ENCODE results near the gene UBE2O. TPM values are rescaled to one million over a fixed set of nuclear protein-coding genes. Genes with fewer than 3 reads are reported as not detected.

UBE2O gene
- total and polyA plus RNA-seq, 2 experiments from 2014 or later, result 28.5 to 62.6 TPM

GRCh38 chr17:76444518-76445311 is 8.2 kb downstream of the UBE2O start:
- Histone ChIP-seq H3K36me3 (no peaks in the 10 kb centered on the region), H3K4me3 (no peak overlapping the region)
- DNase-seq (ENCODE audit: low read depth in 1 of 2, low spot score in 1 of 2), result no peak

GRCh38 chr17:76442341-76443338 is 10.3 kb downstream of the UBE2O start:
- Histone ChIP-seq H3K36me3 (no peaks in the 10 kb centered on the region), H3K9me3 (ENCODE audit: low read depth) (no peaks in the 10 kb centered on the region), H3K4me1 (ENCODE audit: low read depth) (peaks cover 46% of the 10 kb centered on the region), H3K4me3 (no peak overlapping the region), H3K27me3 (no peaks in the 10 kb centered on the region), H3K27ac (no peak overlapping the region)
- TF ChIP-seq CTCF (IDR thresholded peaks at IDR 0.05; ENCODE audit: low read depth, low read length), result no peak
- peak in 1 of 2 donors; percentile 55 for DNase-seq (ENCODE audit: low read depth in 1 of 2, low spot score in 1 of 2)

More at GRCh38 chr17:76444518-76445311, 8.2 kb downstream of the UBE2O start:
- TF ChIP-seq CTCF (IDR thresholded peaks at IDR 0.05; ENCODE audit: low read depth, low read length), result no peak
- no peaks in the 10 kb centered on the region for H3K27me3 ChIP-seq
- no peaks in the 10 kb centered on the region for H3K9me3 ChIP-seq (ENCODE audit: low read depth)
- no peak overlapping the region for H3K27ac ChIP-seq
- H3K4me1 ChIP-seq (ENCODE audit: low read depth), result peaks cover 63% of the 10 kb centered on the region

- H3K27me3 ChIP-seq, result no peaks in the 10 kb centered on the region
- H3K36me3 ChIP-seq, result no peaks in the 10 kb centered on the region
- no peaks in the 10 kb centered on the region for H3K9me3 ChIP-seq (ENCODE audit: low read depth)
- no peak overlapping the region for H3K4me3 ChIP-seq
- TF ChIP-seq CTCF (IDR thresholded peaks at IDR 0.05; ENCODE audit: low read depth, low read length), result no peak
- H3K27ac ChIP-seq, result no peak overlapping the region
- peak in 1 of 2 donors; percentile 49 for DNase-seq (ENCODE audit: low read depth in 1 of 2, low spot score in 1 of 2)
- peaks cover 38% of the 10 kb centered on the region for H3K4me1 ChIP-seq (ENCODE audit: low read depth)
Observed at GRCh38 chr17:76441686-76442340, 11.1 kb downstream of the UBE2O start.

- Histone ChIP-seq H3K9me3 (ENCODE audit: low read depth) (no peaks in the 10 kb centered on the region), H3K27ac (peak overlapping the region; percentile 16), H3K27me3 (no peaks in the 10 kb centered on the region), H3K4me1 (ENCODE audit: low read depth) (peaks cover 33% of the 10 kb centered on the region), H3K36me3 (no peaks in the 10 kb centered on the region), H3K4me3 (no peak overlapping the region)
- no peak for DNase-seq (ENCODE audit: low read depth in 1 of 2, low spot score in 1 of 2)
- TF ChIP-seq CTCF (IDR thresholded peaks at IDR 0.05; ENCODE audit: low read depth, low read length), result no peak
Observed at GRCh38 chr17:76440751-76441362, 12.1 kb downstream of the UBE2O start.
